GM23338 (cell line): Measurements from ENCODE around the gene MGAT5. TPM values are rescaled to one million over a fixed set of nuclear protein-coding genes. Genes with fewer than 3 reads are reported as not detected.

Source experiments
- ATAC-seq: fragments of 200-7000 bp; cut with Tn5 transposase; 3 replicates; pipeline ENCODE4 v1.9.1; 2020
- DNase-seq: peaks from one replicate; pipeline ENCODE4 v3.0.0-alpha.2; 2015; ENCODE audit warnings: low spot score
- H2AFZ ChIP-seq: fragments of 200-600 bp; sonication (generic); 2 replicates; pipeline ENCODE4 v1.8.0; 2016; ENCODE audit warnings: antibody characterized with exemption, mild to moderate bottlenecking, moderate library complexity
- H3F3A ChIP-seq: fragments of 200-600 bp; sonication (generic); replicated peaks from 2 replicates; pipeline ENCODE4 v1.8.0; 2017; ENCODE audit warnings: antibody characterized with exemption, mixed run types, low read depth
- H3K27ac ChIP-seq: fragments of 200-600 bp; sonication (generic); 2 replicates; pipeline ENCODE4 v1.6.1; 2016; ENCODE audit warnings: low read depth
- H3K27me3 ChIP-seq: fragments of 200-600 bp; sonication (generic); 2 replicates; pipeline ENCODE4 v1.8.0; 2016; ENCODE audit warnings: mild to moderate bottlenecking, mixed run types, moderate library complexity; ENCODE audit not compliant: insufficient read depth
- H3K36me3 ChIP-seq: fragments of 200-600 bp; sonication (generic); 2 replicates; pipeline ENCODE4 v1.8.0; 2016; ENCODE audit warnings: mild to moderate bottlenecking; ENCODE audit not compliant: insufficient read depth
- H3K4me1 ChIP-seq: fragments of 200-600 bp; sonication (generic); 2 replicates; pipeline ENCODE4 v1.8.0; 2016; ENCODE audit warnings: mild to moderate bottlenecking, moderate library complexity; ENCODE audit not compliant: insufficient read depth
- H3K4me2 ChIP-seq: fragments of 200-600 bp; sonication (generic); 2 replicates; pipeline ENCODE4 v1.7.1; 2017; ENCODE audit warnings: mixed run types
- H3K4me3 ChIP-seq: fragments of 200-600 bp; sonication (generic); 2 replicates; pipeline ENCODE4 v1.6.1; 2016; ENCODE audit warnings: mixed run types
- H3K79me2 ChIP-seq: fragments of 200-600 bp; sonication (generic); replicated peaks from 2 replicates; pipeline ENCODE4 v1.8.0; 2017; ENCODE audit warnings: mild to moderate bottlenecking; ENCODE audit not compliant: insufficient read depth
- H3K9me2 ChIP-seq: fragments of 200-600 bp; sonication (generic); 2 replicates; pipeline ENCODE4 v1.8.0; 2017; ENCODE audit not compliant: insufficient read depth
- H4K20me1 ChIP-seq: fragments of 200-600 bp; sonication (generic); replicated peaks from 2 replicates; pipeline ENCODE4 v1.8.0; 2017; ENCODE audit warnings: mild to moderate bottlenecking; ENCODE audit not compliant: insufficient read depth
- H3K27ac Mint-ChIP-seq: 2 replicates; pipeline ENCODE4 v1.8.0; 2020; ENCODE audit warnings: inconsistent platforms, mild to moderate bottlenecking, moderate library complexity, mixed read lengths
- H3K27me3 Mint-ChIP-seq: 3 replicates; pipeline ENCODE4 v1.8.0; 2022; ENCODE audit warnings: low read depth, mild to moderate bottlenecking, moderate library complexity, mixed read lengths, inconsistent platforms; ENCODE audit not compliant: insufficient read depth, poor library complexity
- H3K36me3 Mint-ChIP-seq: 3 replicates; pipeline ENCODE4 v1.8.0; 2021; ENCODE audit warnings: low read depth, mild to moderate bottlenecking, inconsistent platforms, moderate library complexity, mixed read lengths
- H3K4me1 Mint-ChIP-seq: 3 replicates; pipeline ENCODE4 v1.8.0; 2020; ENCODE audit warnings: mild to moderate bottlenecking, inconsistent platforms, mixed read lengths
- H3K4me3 Mint-ChIP-seq: 3 replicates; pipeline ENCODE4 v1.8.0; 2021; ENCODE audit warnings: moderate library complexity, mild to moderate bottlenecking, inconsistent platforms, mixed read lengths
- H3K9me3 Mint-ChIP-seq: 3 replicates; pipeline ENCODE4 v1.8.0; 2020; ENCODE audit warnings: moderate library complexity, mild to moderate bottlenecking, inconsistent platforms, mixed read lengths
- CREB1 ChIP-seq: fragments of 250-450 bp; sonication (Bioruptor Pico); IDR thresholded peaks from 2 replicates; pipeline ENCODE4 v1.5.0; 2020; ENCODE audit warnings: low read depth, mild to moderate bottlenecking, moderate library complexity
- CTCF ChIP-seq, 2 experiments: fragments of 200-600 bp in 1 of 2; sonication (generic) in 1 of 2; conservative IDR thresholded peaks; 2 replicates each; pipeline versions ENCODE4 v1.5.1 to v1.6.1; 2016 to 2017; ENCODE audit warnings: antibody characterized with exemption in 2 of 2, low read depth in 2 of 2, mild to moderate bottlenecking in 2 of 2, moderate library complexity in 1 of 2
- ETS1 ChIP-seq: IDR thresholded peaks from 2 replicates; pipeline ENCODE4 v1.6.1; 2016; ENCODE audit warnings: antibody characterized with exemption
- EZH2 ChIP-seq: fragments of 200-600 bp; sonication (generic); IDR thresholded peaks from one replicate; pipeline ENCODE4 v1.8.0; 2017; ENCODE audit warnings: antibody characterized with exemption, mild to moderate bottlenecking, low read depth; ENCODE audit not compliant: unreplicated experiment
- EZH2phosphoT487 ChIP-seq: fragments of 200-600 bp; sonication (generic); IDR thresholded peaks from one replicate; pipeline ENCODE4 v1.8.1; 2018; ENCODE audit warnings: antibody characterized with exemption; ENCODE audit not compliant: unreplicated experiment
- JUNB ChIP-seq: IDR thresholded peaks from one replicate; pipeline ENCODE4 v1.6.1; 2016; ENCODE audit warnings: antibody characterized with exemption; ENCODE audit not compliant: unreplicated experiment
- POLR2AphosphoS5 ChIP-seq: IDR thresholded peaks from 2 replicates; pipeline ENCODE4 v1.6.1; 2016; ENCODE audit warnings: antibody characterized with exemption, low read depth
- REST ChIP-seq: IDR thresholded peaks from one replicate; pipeline ENCODE4 v1.6.1; 2018; ENCODE audit warnings: antibody characterized with exemption; ENCODE audit not compliant: unreplicated experiment
- STAT1 ChIP-seq: IDR thresholded peaks from one replicate; pipeline ENCODE4 v1.6.1; 2016; ENCODE audit warnings: antibody characterized with exemption; ENCODE audit not compliant: unreplicated experiment
- ZNF114 ChIP-seq: fragments of 250-450 bp; sonication (Bioruptor Pico); IDR thresholded peaks from 2 replicates; pipeline ENCODE4 v1.5.0; 2020; ENCODE audit warnings: mild to moderate bottlenecking, moderate library complexity
- ZNF331 ChIP-seq: fragments of 250-450 bp; sonication (Bioruptor Pico); IDR thresholded peaks from 2 replicates; pipeline ENCODE4 v1.5.0; 2020; ENCODE audit warnings: low read depth, mild to moderate bottlenecking, moderate library complexity
- polyA plus RNA-seq: library from polyadenylated mRNA; unstranded; fragments of >200 nt; fragmentation: Nextera tagmentation; extraction: Ambion mirVana; gene quantifications from 2 replicates; pipeline ENCODE4 v1.2.1, GENCODE V29; 2016
- total RNA-seq: library from RNA; depleted of rRNA; stranded (reverse); fragments of >200 nt; shearing (Covaris generic); gene quantifications from 2 replicates; pipeline ENCODE4 v1.2.3, GENCODE V29; 2014

Gene MGAT5
- total and polyA plus RNA-seq, 2 experiments from 2014 or later, result 4.6 to 27.6 TPM

- Histone ChIP-seq H3K27me3 (no peaks in the 10 kb centered on the region), H4K20me1 (peaks cover 7% of the 10 kb centered on the region), H3K4me2 (no peak overlapping the region), H2AFZ (no peak overlapping the region), H3K4me1 (peaks cover 15% of the 10 kb centered on the region), H3K27ac (no peak overlapping the region), H3K9me2 (no peaks in the 10 kb centered on the region), H3F3A (no peaks in the 10 kb centered on the region), H3K36me3 (no peaks in the 10 kb centered on the region), H3K79me2 (peaks cover 18% of the 10 kb centered on the region; the same call in 1 of the 2 replicates), H3K4me3 (no peak overlapping the region)
- H3K4me1 Mint-ChIP-seq, result peaks cover 25% of the 10 kb centered on the region
- TF ChIP-seq EZH2 (no peak), ZNF331 (no peak), ZNF114 (CRISPR knock-in tag) (no peak)
- ATAC-seq (no peak), DNase-seq (no peak)
- no peak overlapping the region; the same call in 1 of the 2 replicates for H3K27ac Mint-ChIP-seq
- no peak overlapping the region for H3K4me3 Mint-ChIP-seq
- H3K9me3 Mint-ChIP-seq, result no peaks in the 10 kb centered on the region
- no peaks in the 10 kb centered on the region for H3K27me3 Mint-ChIP-seq
- no peaks in the 10 kb centered on the region; the same call in 2 of the 3 replicates for H3K36me3 Mint-ChIP-seq
Measured at GRCh38 chr2:134259571-134259970, 5.7 kb downstream of the MGAT5 start.

- H3K27ac ChIP-seq, result no peak overlapping the region
- H3K27me3 Mint-ChIP-seq, result no peaks in the 10 kb centered on the region
- peaks cover 18% of the 10 kb centered on the region; the same call in 1 of the 2 replicates for H3K79me2 ChIP-seq
- no peak overlapping the region for H2AFZ ChIP-seq
- H3K27me3 ChIP-seq, result no peaks in the 10 kb centered on the region
- peaks cover 15% of the 10 kb centered on the region for H3K4me1 ChIP-seq
- H3K27ac Mint-ChIP-seq, result no peak overlapping the region
- H3K4me2 ChIP-seq, result no peak overlapping the region
- DNase-seq, result no peak
- H3K4me3 ChIP-seq, result no peak overlapping the region
- no peak for ATAC-seq
- peaks cover 25% of the 10 kb centered on the region for H3K4me1 Mint-ChIP-seq
- no peaks in the 10 kb centered on the region for H3K9me3 Mint-ChIP-seq
- H3K36me3 ChIP-seq, result no peaks in the 10 kb centered on the region
- H3K4me3 Mint-ChIP-seq, result no peak overlapping the region
- no peaks in the 10 kb centered on the region; the same call in 2 of the 3 replicates for H3K36me3 Mint-ChIP-seq
- H3F3A ChIP-seq, result no peaks in the 10 kb centered on the region
- H4K20me1 ChIP-seq, result peaks cover 7% of the 10 kb centered on the region
- no peaks in the 10 kb centered on the region for H3K9me2 ChIP-seq
- TF ChIP-seq CTCF (conservative IDR thresholded peaks at IDR 0.05; ENCODE audit: low read depth in 2 of 2), result no peak
- no peak for TF ChIP-seq ETS1
- TF ChIP-seq ZNF114 (CRISPR knock-in tag), result no peak
- TF ChIP-seq EZH2, result no peak
- TF ChIP-seq ZNF331, result no peak
- no peak for TF ChIP-seq EZH2phosphoT487
- TF ChIP-seq JUNB, result no peak
- TF ChIP-seq CREB1 (CRISPR knock-in tag), result no peak
- no peak for TF ChIP-seq STAT1
- TF ChIP-seq REST, result no peak
- no peak for TF ChIP-seq POLR2AphosphoS5
Measured at GRCh38 chr2:134259994-134260393, 6.1 kb downstream of the MGAT5 start.
